T-helper 9 cell (primary cell): ENCODE data around the gene PIK3R6.
"Not testable (repeated sequence)": the region's sequence is repeated elsewhere in the genome, so short reads cannot be mapped to it uniquely, and the experiment has no call there.

ENCODE experiments used
- DNase-seq: peaks from one replicate; pipeline ENCODE4 v3.0.0-alpha.2; 2020

The PIK3R6 gene

DNA sequence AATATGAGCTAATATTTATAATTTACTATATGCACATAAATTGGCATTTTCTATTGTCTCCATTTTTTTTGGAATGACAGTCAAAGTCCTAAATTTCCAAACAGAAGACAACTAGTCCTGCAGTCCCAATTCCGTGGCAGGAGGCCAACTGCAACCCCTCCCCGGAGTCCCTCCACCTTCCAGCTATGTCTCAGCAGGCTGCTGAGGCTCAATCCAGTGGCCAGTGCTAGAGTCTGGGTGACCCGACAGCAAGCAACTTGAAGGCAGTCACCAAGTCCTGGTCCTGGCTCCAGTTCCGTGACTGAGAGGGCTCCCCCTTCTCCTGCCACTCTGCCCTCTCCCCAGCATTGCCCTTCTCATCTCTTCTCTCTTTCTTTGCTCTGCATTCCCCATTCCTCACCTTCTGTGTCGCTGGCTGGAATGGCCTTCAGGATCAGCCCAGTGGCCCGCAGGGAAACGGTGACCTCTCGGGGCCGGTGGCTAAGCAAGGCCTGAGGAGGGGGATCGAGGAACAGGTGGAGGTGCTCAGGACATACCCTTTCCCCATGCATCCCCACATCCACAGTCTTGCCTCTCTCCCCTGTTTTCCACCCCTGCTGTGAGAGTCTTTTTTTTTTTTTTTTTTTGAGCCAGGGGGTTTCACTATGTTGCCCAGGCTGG lies 45.9 kb downstream of the PIK3R6 start:
- DNase-seq = no peak

DNA sequence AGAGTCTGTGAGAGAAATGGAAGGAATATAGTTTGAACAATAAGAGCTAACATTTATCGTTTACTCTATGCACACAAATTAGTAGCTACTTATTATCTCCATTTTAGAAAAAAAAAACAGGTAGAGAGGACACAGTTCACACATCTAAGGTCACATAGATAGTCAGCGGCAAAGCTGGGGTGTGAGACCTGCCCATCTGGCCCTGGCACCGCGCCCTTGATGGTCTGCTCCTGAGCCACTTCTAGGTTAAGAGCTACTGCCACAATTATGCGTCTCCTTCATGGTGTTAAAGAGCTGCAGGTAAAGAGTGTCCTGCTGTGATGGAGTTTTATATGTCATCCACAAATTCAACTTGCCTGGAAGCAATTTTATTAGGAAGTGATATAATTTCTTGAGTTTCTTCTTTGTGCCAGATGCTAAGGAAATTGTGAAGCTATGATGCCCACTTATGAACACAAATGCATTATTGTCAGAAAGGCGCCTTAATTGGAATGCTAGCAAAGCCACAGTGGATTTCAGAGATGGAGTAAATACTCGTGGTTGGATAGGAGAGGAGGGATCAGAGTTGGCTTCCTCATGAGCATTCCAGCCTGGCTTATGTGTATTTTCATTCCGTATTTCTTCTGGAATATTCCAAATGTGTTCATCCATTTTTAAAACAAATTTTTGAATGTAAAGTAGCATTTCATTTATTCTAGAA lies 47.0 kb downstream of the PIK3R6 start:
- no peak for DNase-seq

DNA sequence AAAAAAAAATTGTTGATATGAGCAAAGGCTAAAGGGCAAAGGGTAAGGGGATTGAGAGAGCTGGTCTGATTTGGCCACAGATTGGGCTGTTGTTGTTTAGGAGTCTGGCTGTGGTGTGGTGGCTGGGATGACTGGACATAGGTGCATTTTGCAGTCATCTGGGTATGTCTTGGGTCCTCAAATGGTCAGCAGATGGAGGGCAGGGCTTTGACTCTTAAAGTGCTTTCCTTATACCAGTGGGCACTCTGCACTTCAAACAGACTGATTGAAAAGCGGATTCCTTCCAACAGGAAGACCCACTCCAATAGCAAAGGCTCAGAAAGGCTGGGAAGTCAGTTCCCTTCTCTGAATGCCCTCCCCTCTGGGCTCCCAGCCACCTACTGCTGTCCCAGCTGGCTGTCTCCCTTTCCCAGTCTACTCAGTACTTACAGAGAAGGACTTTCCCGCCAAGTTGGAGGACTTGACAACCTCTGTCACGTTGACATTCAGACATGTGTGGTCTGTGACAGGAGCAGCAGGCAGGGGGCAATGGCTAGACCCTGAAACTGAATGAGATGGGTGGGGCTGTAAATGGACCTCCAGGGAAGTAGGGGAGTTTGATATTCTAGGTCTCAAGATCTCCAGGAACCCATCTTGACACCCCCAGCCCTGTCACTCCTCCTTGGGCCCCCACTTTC lies 48.7 kb downstream of the PIK3R6 start:
- no peak for DNase-seq

DNA sequence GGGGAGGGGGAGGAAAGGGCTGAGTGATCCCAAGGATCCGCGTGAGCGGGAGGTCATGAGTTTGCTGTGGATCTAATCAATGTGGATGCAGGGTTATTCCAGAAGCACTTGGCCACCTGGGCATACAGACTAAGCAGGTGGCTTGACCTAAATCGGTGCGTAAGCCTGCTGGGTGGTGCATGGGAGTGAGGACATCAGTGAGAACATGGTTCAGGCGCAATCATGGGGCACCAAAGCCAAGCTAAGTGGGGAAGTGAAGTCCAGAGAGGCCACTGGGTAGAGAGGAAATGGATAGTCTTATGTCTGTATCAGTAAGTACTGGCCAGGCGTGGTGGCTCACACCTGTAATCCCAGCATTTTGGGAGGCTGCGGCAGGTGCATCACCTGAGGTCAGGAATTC lies 49.4 kb downstream of the PIK3R6 start:
- no peak for DNase-seq

DNA sequence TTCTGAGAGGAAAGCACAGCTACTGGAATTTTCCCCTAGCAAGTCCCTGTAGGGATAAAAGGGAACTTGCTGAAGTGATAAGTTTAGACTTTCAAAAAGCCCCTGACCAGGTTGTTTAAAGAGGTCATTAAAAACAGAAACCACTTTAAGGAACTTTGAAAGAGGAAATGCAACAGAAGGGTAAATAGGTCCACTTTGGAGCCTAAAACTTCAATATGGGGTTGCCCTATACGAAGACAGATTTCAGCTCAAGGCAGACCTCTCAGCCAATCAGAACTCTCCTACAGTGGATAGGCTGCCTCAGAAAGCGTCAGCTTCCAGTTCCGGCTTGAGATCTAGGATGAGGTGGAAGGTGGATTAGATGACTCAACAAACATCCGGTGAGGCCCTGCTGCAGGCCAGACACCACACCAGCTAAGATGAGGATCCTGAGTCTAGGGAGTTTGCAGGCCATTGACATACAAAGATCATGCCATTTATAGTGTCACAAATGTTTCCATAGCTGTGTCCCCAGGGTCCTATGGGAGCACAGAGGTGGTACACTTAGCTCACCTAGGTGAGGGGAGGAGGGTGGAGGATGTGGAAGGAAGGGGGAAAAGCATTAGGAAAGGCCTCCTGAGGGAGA lies 60.4 kb downstream of the PIK3R6 start:
- no peak for DNase-seq

DNA sequence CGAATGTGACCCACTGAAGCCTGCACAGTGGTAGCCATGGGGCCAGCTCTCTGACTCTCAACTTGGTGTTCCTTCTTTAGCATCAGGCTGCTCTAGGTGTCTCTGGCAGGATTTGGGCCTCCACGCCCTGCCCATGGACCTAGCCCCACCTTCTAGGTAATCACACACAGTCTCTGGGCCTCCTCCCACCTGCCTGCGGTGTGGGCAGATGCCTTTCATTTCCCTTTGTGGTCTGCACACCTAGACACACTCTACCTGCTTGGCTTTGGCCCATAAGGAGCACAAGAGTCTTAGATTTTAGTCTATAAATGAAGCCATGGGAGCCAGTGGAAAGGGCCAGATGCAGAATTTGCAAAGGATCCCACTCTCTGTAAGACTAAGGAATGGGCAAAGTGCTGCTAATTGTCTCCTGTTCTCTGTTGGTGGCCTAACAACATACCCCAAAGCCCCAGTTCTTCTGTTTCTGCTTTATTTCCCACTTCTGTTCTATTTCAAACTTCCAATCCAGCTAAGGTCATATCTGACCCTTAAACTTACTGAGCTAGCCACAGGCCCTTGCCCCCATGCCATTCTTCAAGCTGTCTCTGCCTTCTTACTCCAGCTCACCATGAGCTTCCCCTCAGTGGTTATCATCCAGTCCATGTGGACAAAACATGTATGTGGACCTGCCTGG lies 61.1 kb downstream of the PIK3R6 start:
- no peak for DNase-seq

DNA sequence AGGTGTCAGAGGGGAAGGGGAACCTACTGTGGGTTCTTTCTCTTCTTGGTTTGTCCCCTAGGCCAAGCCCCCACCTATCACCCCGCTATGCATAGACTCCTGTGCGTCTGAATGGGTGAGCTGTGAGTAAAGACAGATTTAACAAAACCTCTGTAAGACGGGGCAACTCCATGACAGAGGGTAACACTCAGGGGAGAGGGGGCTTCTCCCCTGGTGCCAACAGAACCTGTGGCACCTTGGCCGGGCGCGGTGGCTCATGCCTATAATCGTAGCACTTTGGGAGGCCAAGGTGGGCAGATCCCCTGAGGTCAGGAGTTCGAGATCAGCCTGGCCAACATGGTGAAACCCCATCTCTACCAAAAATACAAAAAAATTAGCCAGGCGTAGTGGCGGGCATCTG lies 62.1 kb downstream of the PIK3R6 start:
- DNase-seq = not testable (repeated sequence)

DNA sequence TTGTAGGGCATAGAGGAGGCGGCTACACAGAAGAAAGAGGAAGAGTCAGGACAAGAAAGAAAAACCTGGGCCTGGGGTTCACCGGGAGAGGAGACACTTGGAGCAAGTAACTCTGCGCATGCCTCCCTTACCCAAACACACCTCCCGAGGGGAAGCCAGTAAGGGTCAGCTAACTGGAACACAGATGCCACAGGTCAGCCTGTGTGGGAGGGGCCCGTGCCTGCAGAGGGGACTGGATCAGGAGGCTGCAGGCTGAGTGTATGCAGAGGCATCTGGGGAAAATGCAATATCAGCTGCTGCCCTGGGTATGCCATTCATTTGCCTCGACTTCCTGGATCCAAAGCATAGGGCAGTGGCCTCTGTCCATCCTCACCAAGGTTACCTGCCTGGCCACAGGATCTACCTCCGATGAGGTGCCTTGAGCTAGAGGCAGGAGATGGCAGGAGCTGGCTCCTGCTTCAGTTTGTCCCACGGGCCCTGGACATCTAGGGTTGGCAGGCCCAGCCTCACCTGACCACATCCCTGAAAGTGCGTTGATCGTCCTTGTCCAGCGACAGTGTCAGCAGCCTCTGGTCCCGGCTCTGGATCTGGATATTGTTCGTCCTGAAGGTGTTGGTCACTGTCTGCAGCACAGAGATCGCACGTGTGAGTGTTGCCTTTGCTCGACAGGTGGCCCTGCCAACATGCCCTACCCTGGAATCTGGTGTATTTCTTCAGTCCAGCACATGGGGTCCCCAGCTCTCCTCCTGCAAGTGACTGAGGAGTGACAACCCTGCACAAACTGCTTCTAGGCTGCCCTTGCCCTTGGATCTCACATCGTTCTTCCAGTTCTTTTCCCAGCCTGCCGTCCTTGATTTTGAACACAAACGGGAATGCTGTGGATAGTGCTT lies 63.7 kb downstream of the PIK3R6 start:
- no peak for DNase-seq

DNA sequence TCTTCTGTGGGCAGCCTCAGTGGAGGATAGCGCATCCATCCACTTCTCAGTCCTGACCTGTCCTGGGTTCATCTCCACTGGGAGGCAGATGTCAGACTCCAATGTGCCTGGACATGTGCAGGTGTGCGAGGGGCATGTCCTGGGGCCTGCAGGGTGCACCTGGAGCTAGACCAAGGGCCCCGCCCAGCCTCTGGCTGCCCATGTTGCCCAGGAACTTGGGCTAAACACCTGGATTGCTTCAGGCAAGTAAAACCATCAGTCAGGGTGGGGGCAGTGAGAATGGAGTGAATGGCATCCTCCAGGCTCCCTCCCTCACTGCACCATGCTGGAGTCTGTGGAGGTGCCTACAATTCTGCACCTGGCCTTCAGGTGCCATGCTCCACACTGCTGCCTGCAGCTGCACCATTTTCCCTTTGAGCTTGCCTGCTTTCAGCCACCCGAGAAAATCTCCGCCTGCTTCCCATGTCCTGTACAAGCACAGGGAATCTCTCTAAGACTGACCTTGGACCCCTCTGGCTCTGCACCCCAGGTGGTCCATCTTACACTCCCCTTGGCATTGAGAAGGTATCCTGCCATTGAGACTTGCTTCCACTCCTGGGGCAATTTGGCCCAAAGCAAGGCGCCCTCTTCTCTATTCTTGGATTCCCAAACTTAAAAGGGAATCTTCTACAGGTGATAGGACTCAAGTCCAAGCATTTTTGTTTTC lies 66.2 kb downstream of the PIK3R6 start:
- no peak for DNase-seq

DNA sequence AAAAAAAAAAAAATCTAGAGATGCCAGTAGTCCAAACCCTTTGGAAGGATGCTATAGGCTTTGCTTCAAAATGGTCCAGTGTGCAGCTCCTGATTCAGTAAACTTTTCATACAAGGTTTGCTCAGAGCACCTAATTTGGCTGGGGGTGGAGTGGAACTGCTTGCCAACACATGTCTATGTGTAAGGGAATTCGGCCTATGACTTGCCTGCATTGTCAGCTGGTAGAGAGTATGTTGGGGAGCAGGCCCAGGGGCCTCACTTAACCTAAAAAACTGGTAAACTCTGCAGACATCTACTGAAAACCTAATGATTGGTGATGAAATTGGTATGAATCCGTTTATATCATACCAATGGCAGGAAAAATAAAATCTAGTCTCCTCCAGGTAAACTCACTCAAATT lies 66.8 kb downstream of the PIK3R6 start:
- DNase-seq = no peak

DNA sequence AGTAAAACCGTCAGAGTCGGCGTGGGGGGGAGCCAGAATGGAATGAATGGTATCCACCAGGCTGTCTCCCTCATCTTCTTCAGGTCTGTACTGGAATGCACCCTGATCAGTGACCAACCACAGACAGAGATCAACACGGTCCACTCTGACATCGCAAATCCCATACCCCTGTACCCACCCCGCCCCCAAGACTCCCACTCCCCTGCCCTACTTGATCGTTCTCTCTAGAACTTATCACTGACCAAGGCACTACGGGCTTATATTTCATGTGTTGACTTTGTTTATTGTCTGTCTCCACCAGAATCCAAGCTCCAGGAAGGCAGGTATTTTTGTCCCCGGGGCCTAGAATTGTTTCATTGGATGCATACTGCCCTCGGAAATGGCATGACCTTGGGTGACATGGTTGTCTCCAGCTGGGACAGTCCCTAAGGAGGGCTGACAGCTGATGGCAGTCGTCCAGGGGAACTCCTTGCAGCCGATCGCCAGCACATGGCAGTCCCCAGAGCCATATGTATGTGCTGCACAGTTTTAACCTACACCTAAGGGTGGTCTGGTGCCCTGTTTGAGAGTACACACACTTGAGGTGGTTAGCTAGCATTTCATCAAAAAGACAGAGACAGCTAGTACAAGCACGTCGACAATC lies 67.8 kb downstream of the PIK3R6 start:
- no peak for DNase-seq

DNA sequence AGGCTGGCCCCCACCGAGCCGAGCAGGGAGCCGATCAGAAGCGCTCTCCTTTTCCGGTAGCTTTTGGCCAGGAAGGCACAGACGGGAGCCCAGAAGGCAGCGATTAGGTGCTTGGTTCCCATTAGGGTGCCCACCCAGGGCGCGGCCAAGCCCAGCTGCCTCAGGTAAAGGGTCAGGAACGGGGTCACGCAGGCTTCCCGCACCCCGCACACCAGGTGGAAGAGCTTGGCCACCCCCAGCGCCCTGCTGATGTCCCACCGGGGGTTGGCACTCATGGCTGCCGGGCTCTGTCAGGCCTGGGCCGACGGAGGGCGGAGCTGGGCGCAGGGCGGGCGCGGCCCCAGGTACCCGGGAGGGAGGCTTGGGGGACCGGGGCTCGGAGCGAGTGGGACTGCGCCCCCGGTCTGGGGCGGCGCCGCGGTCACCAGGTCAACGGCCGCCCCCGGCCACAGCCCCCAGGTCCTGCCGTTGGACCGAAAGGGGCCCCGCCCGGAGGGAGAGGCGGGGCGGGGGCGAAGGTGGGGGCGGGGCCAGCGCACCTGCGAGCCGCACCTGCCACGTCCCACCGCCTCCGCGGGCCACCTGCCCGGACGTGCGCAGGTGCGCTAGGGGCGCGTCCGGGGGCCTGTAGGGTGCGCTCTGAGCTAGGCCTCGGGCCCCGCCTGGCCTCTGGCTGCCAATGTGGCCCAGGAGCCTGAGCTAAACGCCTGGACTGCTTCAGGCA lies 68.5 kb downstream of the PIK3R6 start, which contains the start of gene MFSD6L:
Gene MFSD6L (minus strand): TSS at position 520 of the 724 bp plus-strand sequence. CDS start 245 bp downstream, at position 275.
- no peak for DNase-seq

DNA sequence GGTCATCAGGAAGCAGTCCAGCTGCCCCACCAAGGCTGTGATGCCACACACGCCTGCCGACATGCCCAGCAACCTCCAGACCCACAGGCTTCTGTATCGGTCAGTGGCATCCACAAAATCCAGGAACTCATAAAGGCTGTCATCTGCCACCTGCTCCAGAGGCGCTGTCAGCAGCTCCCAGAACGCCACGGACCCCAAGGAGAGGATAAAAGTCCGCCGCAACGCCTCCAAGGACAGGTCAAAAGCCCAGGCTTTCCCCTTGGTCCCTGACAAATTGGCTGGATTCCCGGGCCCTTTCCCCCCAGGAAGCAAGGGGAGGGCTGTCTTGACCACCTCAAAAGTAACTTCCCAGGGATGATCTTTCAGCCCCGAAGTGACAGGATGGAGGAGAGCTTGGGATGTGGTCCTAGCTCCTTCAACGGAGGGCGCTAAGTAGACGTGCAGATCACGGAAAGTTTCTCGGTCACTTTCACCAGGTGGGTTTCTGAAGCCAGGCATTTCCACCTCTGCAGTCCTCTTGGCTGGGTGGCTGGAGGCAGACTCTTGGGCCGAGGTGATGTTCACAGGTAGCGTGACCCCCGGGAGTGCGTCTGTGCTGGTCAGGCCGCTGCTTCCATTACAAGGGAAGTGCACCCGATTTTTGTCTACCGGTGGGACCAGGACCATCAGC lies 69.2 kb downstream of the PIK3R6 start:
- DNase-seq = no peak

DNA sequence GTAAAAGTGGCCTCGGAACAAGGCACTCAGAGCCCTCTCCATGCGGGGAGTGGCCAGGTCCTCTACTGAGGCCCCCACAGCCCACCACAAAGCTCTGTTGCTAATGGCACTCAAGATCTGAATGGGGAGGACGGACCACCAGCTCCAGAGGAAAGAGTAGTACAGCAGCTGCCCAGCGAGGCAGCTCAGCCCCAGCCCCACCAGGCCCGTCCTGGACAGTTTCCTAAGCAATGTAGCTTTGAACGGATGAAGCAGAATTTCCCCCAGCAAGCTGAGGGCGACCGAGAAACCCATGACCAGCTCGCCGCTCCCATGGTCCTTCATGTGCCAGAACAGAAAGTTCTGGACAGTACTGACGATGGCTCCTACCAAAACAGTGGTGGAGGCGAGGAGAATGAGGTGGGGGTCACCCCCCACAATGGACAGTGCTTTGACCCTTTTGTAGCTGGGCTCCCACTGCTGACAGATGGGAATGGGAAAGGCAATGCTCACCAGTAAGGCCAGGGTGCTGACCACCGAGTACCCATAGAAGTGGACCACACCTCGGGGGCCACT lies 69.8 kb downstream of the PIK3R6 start:
- DNase-seq = no peak

DNA sequence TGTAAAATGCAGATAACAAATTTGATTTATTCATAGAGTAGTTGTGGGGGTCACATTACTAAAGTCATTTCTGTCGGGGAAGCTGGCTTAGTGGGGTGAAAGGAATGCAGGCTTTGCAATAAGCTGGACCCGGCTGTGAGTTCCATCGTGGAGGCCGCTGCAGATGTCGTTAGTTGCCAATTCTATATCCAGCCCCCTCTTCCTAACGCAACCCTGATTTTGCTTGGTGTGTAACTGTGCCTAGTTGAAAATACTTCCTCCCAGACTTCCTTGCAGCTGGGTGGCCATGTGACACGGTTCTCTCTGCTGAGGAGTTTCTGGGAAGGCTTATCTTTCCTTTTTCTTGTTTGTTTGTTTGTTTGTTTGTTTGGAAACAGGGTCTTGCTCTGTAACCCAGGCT lies 72.8 kb downstream of the PIK3R6 start:
- no peak for DNase-seq

DNA sequence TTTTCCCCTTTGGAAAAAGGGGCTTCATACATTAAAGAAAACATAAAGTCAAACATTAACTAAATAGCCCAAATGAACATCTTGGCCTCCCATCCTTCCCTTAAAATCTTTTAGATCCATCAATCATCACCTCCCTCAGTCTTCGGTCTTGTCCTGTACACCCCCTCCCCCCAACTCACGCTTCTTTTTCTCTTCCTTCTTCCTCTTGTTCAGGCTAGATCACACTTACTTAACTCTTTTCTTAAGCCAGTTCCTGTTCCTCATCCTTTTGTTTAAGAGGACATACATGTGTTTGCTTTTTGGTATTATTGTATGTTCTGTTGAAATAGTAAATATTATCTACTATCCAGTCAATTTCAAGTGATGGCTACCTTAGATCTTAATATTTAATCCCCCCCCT lies 73.8 kb downstream of the PIK3R6 start:
- DNase-seq = no peak

DNA sequence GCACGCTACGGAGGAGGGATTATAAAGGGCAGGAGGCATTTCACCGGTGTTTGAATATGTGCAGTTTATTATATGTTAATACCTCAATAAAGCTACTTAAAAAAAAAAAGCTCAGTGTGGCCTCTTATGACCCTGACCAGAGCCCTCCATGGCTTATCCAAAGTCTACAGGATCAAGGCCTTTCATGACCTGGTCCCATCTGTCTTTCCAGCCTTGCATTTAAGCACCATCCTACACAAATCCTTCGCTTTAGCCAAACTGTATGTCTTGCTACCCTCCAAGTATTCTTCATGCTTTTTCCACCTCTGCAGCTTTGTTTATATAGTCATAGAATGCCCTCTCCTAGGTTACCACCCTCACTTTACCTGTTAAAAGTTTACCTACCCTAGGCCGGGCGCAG lies 74.8 kb downstream of the PIK3R6 start:
- no peak for DNase-seq

DNA sequence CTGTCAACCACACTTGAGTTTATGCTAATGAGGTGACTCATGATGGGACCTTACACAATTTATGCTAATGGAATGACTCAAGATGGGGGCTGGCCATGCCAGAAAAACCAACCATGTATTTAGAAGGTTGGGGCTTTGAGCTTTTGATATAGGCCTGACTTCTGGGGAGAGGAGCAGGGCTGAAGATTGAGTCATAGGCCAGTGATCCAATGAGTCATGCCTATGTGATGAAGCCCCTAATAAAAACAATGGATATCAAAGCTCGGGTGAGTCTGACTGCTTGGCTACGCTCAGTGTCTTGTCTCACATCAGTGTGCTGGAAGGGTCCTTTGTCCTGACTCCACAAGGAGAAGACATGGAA lies 75.6 kb downstream of the PIK3R6 start:
- DNase-seq = no peak

DNA sequence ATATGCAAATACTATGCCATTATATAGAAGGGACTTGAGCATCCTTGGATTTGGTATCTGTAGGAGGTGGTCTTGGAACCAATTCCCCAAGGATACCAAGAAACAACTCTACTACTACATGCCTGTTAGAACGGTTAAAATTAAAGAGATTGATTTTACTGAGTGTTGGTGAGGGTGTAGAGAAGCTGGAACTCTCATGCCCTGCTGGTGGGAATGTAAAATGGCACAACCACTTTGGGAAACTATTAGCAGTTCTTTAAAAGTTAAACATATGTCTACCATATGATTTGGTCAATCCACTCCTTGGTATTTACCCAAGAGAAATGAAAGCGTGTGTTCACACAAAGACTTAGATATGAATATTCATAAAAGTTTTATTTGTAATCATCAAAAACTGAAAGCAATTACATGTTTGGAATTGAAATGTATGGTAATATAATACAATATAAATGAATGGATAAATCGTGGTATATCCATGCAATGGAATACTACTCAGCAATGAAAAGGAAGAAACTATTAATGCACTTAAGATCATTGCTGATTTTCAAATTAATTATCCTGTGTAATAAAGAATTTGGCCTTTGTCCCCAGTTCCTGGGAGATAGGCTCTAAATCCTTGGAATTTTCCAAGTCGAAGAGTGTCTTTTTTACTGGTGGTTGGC lies 76.1 kb downstream of the PIK3R6 start:
- no peak for DNase-seq
